HEK293T (cell line): ENCODE measurements around the gene MYADML2.

Experiments used
- CTCF ChIA-PET: fragments of 350-600 bp; formaldehyde crosslinking; extraction: SDS; loops from one replicate; lab custom pipeline; 2021; ENCODE audit warnings: antibody characterized with exemption, inconsistent platforms; lab: Yijun Ruan, JAX
- POLR2A ChIA-PET: fragments of 350-600 bp; formaldehyde crosslinking; extraction: SDS; loops from one replicate; lab custom pipeline; 2020; ENCODE audit warnings: antibody characterized with exemption, inconsistent platforms; lab: Yijun Ruan, JAX
- DNase-seq: peaks from one replicate; pipeline ENCODE4 v3.0.0; 2012; ENCODE audit warnings: mixed read lengths; ENCODE audit errors: extremely low spot score
- ARNT ChIP-seq: fragments of 450-650 bp; IDR thresholded peaks from 2 replicates; pipeline ENCODE4 v1.6.1; 2017; ENCODE audit warnings: mild to moderate bottlenecking
- BHLHE40 ChIP-seq: fragments of 450-650 bp; IDR thresholded peaks from 2 replicates; pipeline ENCODE4 v1.6.1; 2016; ENCODE audit warnings: mild to moderate bottlenecking, moderate library complexity, borderline replicate concordance
- CTBP1 ChIP-seq: fragments of 450-650 bp; IDR thresholded peaks from 2 replicates; pipeline ENCODE4 v1.6.1; 2016; ENCODE audit warnings: borderline replicate concordance
- ELF4 ChIP-seq: fragments of 450-650 bp; IDR thresholded peaks from 2 replicates; pipeline ENCODE4 v1.6.1; 2017; ENCODE audit warnings: antibody characterized with exemption
- FOXA1 ChIP-seq: fragments of 450-650 bp; IDR thresholded peaks from 2 replicates; pipeline ENCODE4 v1.6.1; 2016; ENCODE audit warnings: mild to moderate bottlenecking
- FOXK2 ChIP-seq: fragments of 450-650 bp; IDR thresholded peaks from 2 replicates; pipeline ENCODE4 v1.6.1; 2016; ENCODE audit warnings: mild to moderate bottlenecking
- FOXM1 ChIP-seq: fragments of 450-650 bp; IDR thresholded peaks from 2 replicates; pipeline ENCODE4 v1.6.1; 2017; ENCODE audit warnings: mild to moderate bottlenecking, borderline replicate concordance
- HDGF ChIP-seq: fragments of 450-650 bp; IDR thresholded peaks from 2 replicates; pipeline ENCODE4 v1.6.1; 2017; ENCODE audit warnings: antibody characterized with exemption, borderline replicate concordance
- L3MBTL2 ChIP-seq: fragments of 450-650 bp; conservative IDR thresholded peaks from 2 replicates; pipeline ENCODE4 v1.6.1; 2016; ENCODE audit warnings: mild to moderate bottlenecking
- LEF1 ChIP-seq: fragments of 450-650 bp; IDR thresholded peaks from 2 replicates; pipeline ENCODE4 v1.6.1; 2017; ENCODE audit warnings: mild to moderate bottlenecking, borderline replicate concordance
- NFRKB ChIP-seq: fragments of 450-650 bp; IDR thresholded peaks from 2 replicates; pipeline ENCODE4 v1.6.1; 2016; ENCODE audit warnings: mild to moderate bottlenecking, moderate library complexity
- PKNOX1 ChIP-seq: fragments of 450-650 bp; IDR thresholded peaks from 2 replicates; pipeline ENCODE4 v1.6.1; 2016
- SP1 ChIP-seq: fragments of 450-650 bp; IDR thresholded peaks from 2 replicates; pipeline ENCODE4 v1.6.1; 2017
- SUZ12 ChIP-seq: fragments of 450-650 bp; IDR thresholded peaks from 2 replicates; pipeline ENCODE4 v1.6.1; 2016; ENCODE audit warnings: mild to moderate bottlenecking
- TARDBP ChIP-seq: fragments of 450-650 bp; IDR thresholded peaks from 2 replicates; pipeline ENCODE4 v1.6.1; 2016
- ZNF384 ChIP-seq: fragments of 450-650 bp; IDR thresholded peaks from 2 replicates; pipeline ENCODE4 v1.6.1; 2016

The MYADML2 gene

GRCh38 chr17:81917565-81918332 is 29.3 kb downstream of the MYADML2 start, which contains the start of gene SIRT7:
SIRT7 (minus strand) TSS chr17:81918176; CDS start chr17:81918131, 45 bp downstream.
- peak; percentile 97 for DNase-seq
- ChIA-PET POLR2A (interaction anchor here (0.9 to 2.6 kb wide), 6 partner anchors 9 to 85 kb away, joined by 3 to 28 read pairs (median 6); partner anchors contain the start of genes ANAPC11, MAFG, MCRIP1 and P4HB), CTCF (no interaction called here)
- TF ChIP-seq LEF1 (peak; percentile 76), BHLHE40 (no peak), FOXM1 (0 out of 2 replicates have a peak, but pooled peaks have one; percentile 40), ARNT (0 out of 2 replicates have a peak, but pooled peaks have one; percentile 55)

GRCh38 chr17:81916234-81917001 is 30.6 kb downstream of the MYADML2 start:
- DNase-seq = no peak
- TF ChIP-seq FOXM1 = no peak
- TF ChIP-seq ARNT = no peak
- no peak for TF ChIP-seq SP1
- no peak for TF ChIP-seq CTBP1
- no peak for TF ChIP-seq BHLHE40
- no peak for TF ChIP-seq SUZ12
- TF ChIP-seq FOXK2 = no peak
- TF ChIP-seq TARDBP = no peak
- no peak for TF ChIP-seq PKNOX1
- TF ChIP-seq NFRKB = no peak
- no peak for TF ChIP-seq FOXA1
- TF ChIP-seq ZNF384 = no peak; the same call in 1 of the 2 replicates
- no peak for TF ChIP-seq LEF1
- TF ChIP-seq HDGF = no peak
- no peak; the same call in 1 of the 2 replicates for TF ChIP-seq L3MBTL2
- no peak for TF ChIP-seq ELF4
- CTCF ChIA-PET = interaction anchor here (1.7 kb wide), 1 partner anchor 43 kb away, joined by 4 read pairs; no protein-coding TSS in a partner anchor
- POLR2A ChIA-PET = interaction anchor here (1.0 to 2.6 kb wide), 4 partner anchors 10 to 24 kb away, joined by 3 to 28 read pairs (median 7); partner anchors contain the start of genes ANAPC11, MAFG and PYCR1

- CTCF ChIA-PET = interaction anchor here (1.7 kb wide), 1 partner anchor 44 kb away, joined by 4 read pairs; no protein-coding TSS in a partner anchor
- POLR2A ChIA-PET = interaction anchor here (2.6 kb wide), 1 partner anchor 12 kb away, joined by 28 read pairs; the partner anchor contains the start of gene MAFG
- no peak for DNase-seq
- TF ChIP-seq ZNF384 (no peak), NFRKB (no peak), SUZ12 (no peak), LEF1 (no peak), ARNT (no peak), PKNOX1 (no peak), L3MBTL2 (no peak), CTBP1 (no peak), BHLHE40 (no peak), SP1 (no peak), FOXM1 (no peak)
Measured at GRCh38 chr17:81915331-81915730, 31.7 kb downstream of the MYADML2 start.

GRCh38 chr17:81914103-81914850 is 32.8 kb downstream of the MYADML2 start:
- DNase-seq = no peak
- ChIA-PET POLR2A (no interaction called here), CTCF (no interaction called here)
- TF ChIP-seq ARNT = no peak
- TF ChIP-seq HDGF = no peak
- no peak for TF ChIP-seq FOXM1
- no peak for TF ChIP-seq FOXK2
- no peak for TF ChIP-seq PKNOX1
- TF ChIP-seq SUZ12 = no peak
- TF ChIP-seq TARDBP = no peak
- TF ChIP-seq SP1 = no peak
- TF ChIP-seq BHLHE40 = no peak
- no peak for TF ChIP-seq LEF1
- no peak for TF ChIP-seq NFRKB

- no peak for DNase-seq
- POLR2A ChIA-PET = interaction anchor here (0.6 to 1.1 kb wide), 2 partner anchors 42 to 43 kb away, joined by 3 read pairs; no protein-coding TSS in a partner anchor
- TF ChIP-seq FOXM1 (no peak), CTBP1 (no peak), L3MBTL2 (no peak)
- CTCF ChIA-PET = no interaction called here
Measured at GRCh38 chr17:81913394-81914102, 33.5 kb downstream of the MYADML2 start.
